Lower leg skin (tissue), 3 donors: Measurements from ENCODE around the gene STOM.

Experiments
- CTCF ChIP-seq, 3 donors: fragments of 450-650 bp; IDR thresholded peaks; one replicate each; pipeline ENCODE4 v1.5.1; 2016; ENCODE audit warnings: antibody characterized with exemption in 3 of 3, mild to moderate bottlenecking in 3 of 3, moderate library complexity in 2 of 3
- POLR2A ChIP-seq, 2 donors: fragments of 450-650 bp; IDR thresholded peaks; one replicate each; pipeline ENCODE4 v1.6.1; 2016 to 2017; ENCODE audit warnings: antibody characterized with exemption in 2 of 2, mild to moderate bottlenecking in 1 of 2, moderate library complexity in 1 of 2

DNA sequence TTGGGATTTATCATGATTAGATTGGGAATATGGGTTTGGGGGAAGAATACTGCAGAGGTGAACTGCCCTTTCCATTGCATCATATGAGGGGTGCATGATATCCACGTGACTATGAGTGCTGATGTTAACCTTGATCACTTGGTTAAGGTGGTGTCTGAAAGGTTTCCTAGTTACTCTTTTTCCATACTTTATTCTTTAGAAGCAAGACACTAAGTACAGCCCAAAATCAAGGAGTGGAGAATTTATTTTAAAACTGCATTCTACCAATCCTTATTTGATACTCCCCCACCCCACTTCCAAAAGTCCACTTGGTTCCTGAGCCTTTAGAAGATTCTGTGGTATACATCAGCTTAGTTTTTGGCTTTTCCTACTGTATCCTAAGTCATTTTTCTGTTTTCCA is 20.3 kb upstream of the STOM start:
- TF ChIP-seq CTCF (IDR thresholded peaks at IDR 0.05) (no peak), POLR2A (IDR thresholded peaks at IDR 0.05) (no peak)
